Activated CD4-positive, alpha-beta T cell treated with anti-CD3 and anti-CD28 coated beads, Interleukin-10, Interleukin-2, amounts not matched to agents 100 ng/mL and 50 ng/mL, durations not matched to agents 16 hours and 8 hours (primary cell): ENCODE measurements around the gene EFCAB12.

ENCODE experiments used
- DNase-seq: peaks from one replicate; pipeline ENCODE4 v3.0.0-alpha.2; 2020

The EFCAB12 gene

GRCh38 chr3:129428376-129429079 lies at the start of gene EFCAB12:
Gene EFCAB12, minus strand, starts transcription at chr3:129428636. Its CDS starts 148 bp downstream, at chr3:129428488.
- peak; percentile 91 for DNase-seq

- DNase-seq, result no peak
Observed at GRCh38 chr3:129476586-129476985, 48.1 kb upstream of the EFCAB12 start.

GRCh38 chr3:129475863-129476262 lies 47.4 kb upstream of the EFCAB12 start:
- DNase-seq, result no peak

GRCh38 chr3:129474984-129475804 lies 46.8 kb upstream of the EFCAB12 start:
- DNase-seq, result no peak

GRCh38 chr3:129473769-129474152 lies 45.3 kb upstream of the EFCAB12 start:
- DNase-seq, result no peak

- no peak for DNase-seq
Observed at GRCh38 chr3:129473067-129473768, 44.8 kb upstream of the EFCAB12 start.

- DNase-seq, result no peak
Observed at GRCh38 chr3:129470861-129471260, 42.4 kb upstream of the EFCAB12 start.

- DNase-seq, result no peak
Observed at GRCh38 chr3:129469026-129469425, 40.6 kb upstream of the EFCAB12 start.

GRCh38 chr3:129467932-129468331 lies 39.5 kb upstream of the EFCAB12 start:
- DNase-seq, result no peak

GRCh38 chr3:129463716-129464115 lies 35.3 kb upstream of the EFCAB12 start:
- DNase-seq, result no peak

GRCh38 chr3:129463094-129463493 lies 34.7 kb upstream of the EFCAB12 start:
- no peak for DNase-seq

- no peak for DNase-seq
Observed at GRCh38 chr3:129462361-129462968, 34.0 kb upstream of the EFCAB12 start.

- DNase-seq, result no peak
Observed at GRCh38 chr3:129461461-129462146, 33.2 kb upstream of the EFCAB12 start.

GRCh38 chr3:129461022-129461421 lies 32.6 kb upstream of the EFCAB12 start:
- no peak for DNase-seq

- DNase-seq, result no peak
Observed at GRCh38 chr3:129460572-129460971, 32.1 kb upstream of the EFCAB12 start.

GRCh38 chr3:129460155-129460554 lies 31.7 kb upstream of the EFCAB12 start:
- no peak for DNase-seq

GRCh38 chr3:129453732-129454131 lies 25.3 kb upstream of the EFCAB12 start:
- no peak for DNase-seq

GRCh38 chr3:129449279-129450115 lies 21.1 kb upstream of the EFCAB12 start:
- DNase-seq, result no peak

- DNase-seq, result no peak
Observed at GRCh38 chr3:129448186-129448895, 19.9 kb upstream of the EFCAB12 start.

GRCh38 chr3:129446926-129447325 lies 18.5 kb upstream of the EFCAB12 start:
- DNase-seq, result no peak

- DNase-seq, result no peak
Observed at GRCh38 chr3:129445471-129445870, 17.0 kb upstream of the EFCAB12 start.
